NCI-H146 treated with DMSO at 0.1 percent for 48 hours (cell line): ENCODE measurements around the gene SLC19A3.
"Not testable (repeated sequence)": the region's sequence is repeated elsewhere in the genome, so short reads cannot be mapped to it uniquely, and the experiment has no call there.

ENCODE experiments used
- DNase-seq: peaks from one replicate; lab custom pipeline; 2025; ENCODE audit not compliant: unreplicated experiment; lab: John Stamatoyannopoulos, UW

Gene SLC19A3

GRCh38 chr2:227717687-227718567, at the start of gene SLC19A3:
Gene SLC19A3 (minus strand): TSS chr2:227718028. CDS start chr2:227702318, 15,710 bp downstream.
- DNase-seq = no peak

DNA sequence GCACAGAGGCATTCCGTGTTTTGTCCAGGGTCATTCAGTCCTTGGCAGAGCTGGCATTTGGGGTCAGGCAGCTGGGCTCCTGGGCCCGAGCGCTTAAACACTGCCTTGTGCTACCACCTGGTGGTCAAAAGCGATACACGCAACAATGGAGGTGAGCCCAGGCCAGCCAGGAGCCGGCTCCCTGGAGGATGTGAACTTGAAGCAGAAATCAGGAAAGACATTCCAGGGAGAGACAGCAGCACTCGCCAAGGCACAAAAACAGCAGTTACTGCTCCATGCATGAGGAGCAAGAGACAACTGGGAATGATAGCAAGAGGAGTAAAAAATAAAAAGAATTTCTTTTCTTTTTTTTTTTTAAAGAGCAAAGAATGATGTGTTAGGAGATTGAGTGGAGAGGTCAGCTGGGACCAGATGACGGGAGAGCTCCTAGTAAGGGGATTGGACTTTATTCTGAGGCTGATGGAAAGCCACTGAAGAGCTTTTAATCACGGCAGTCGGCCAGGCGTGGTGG, 48.6 kb upstream of the SLC19A3 start:
- DNase-seq = no peak

DNA sequence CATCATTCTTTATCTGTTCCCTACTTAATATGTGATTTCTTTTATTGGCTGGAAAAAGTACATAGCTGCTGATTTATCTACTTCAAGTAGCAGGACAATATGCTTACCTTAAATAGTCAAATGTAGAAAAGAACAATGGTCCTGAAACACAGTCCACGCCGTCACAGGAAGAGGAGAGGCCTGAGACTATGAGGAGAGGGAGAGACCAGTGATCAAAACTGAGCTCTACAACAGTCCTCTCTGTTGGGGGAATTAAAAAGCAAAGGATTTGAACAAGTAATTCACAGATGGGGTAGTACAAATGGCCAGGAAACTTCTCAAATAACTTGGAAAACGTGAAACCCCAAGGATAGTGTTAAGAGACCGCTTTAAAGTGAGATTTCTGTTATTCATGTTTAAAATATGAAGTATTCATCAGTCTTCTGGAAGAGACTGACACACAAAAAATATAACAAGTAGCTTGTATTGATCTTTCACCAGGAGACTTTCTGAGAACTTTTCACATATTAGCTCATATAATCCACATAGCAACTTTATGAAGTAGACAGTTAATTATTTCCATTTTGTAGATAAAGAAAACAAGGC, 48.1 kb upstream of the SLC19A3 start:
- no peak for DNase-seq

- DNase-seq = no peak
Observed at GRCh38 chr2:227761740-227762476, 44.1 kb upstream of the SLC19A3 start.

GRCh38 chr2:227759411-227760118, 41.7 kb upstream of the SLC19A3 start:
- no peak for DNase-seq

- not testable (repeated sequence) for DNase-seq
Observed at GRCh38 chr2:227756261-227756660, 38.4 kb upstream of the SLC19A3 start.

DNA sequence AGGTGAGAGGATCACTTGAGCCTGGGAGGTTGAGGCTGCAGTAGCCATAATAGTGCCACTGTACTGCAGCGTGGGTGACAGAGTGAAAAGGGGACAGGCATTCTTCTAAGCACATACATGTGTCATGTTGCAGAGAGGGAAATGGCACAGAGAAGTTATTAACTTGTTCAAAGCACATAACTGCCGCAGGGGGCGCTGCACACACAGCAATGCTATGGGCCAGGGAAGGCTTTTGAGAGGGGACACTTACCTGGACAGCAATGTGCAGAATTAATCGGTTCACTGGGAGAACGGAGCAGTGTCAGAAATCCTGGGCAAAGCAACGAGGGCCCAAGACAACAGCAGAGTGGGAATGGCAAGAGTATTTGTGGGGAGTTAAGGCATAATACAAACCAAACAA, 30.3 kb upstream of the SLC19A3 start:
- no peak for DNase-seq

GRCh38 chr2:227745594-227745993, 27.8 kb upstream of the SLC19A3 start, which contains the start of gene SCYGR8:
Gene SCYGR8 (plus strand): TSS chr2:227745894. CDS start chr2:227745894, 0 bp downstream.
- DNase-seq = no peak

DNA sequence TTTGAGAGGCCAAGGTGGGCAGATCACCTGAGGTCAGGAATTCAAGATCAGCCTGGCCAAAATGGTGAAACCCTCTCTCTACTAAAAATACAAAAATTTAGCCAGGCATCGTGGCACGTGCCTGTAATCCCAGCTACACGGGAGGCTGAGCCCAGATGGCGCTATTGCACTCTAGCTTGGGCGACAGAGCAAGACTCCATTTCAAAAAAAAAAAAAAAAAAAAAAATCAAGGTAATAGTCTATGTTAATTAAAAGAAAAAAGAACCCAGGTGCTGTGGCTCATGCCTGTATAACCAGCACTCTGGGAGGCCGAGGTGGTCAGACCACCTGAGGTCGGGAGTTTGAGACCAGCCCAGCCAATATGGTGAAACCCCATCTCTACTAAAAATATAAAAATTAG, 22.9 kb upstream of the SLC19A3 start:
- not testable (repeated sequence) for DNase-seq

DNA sequence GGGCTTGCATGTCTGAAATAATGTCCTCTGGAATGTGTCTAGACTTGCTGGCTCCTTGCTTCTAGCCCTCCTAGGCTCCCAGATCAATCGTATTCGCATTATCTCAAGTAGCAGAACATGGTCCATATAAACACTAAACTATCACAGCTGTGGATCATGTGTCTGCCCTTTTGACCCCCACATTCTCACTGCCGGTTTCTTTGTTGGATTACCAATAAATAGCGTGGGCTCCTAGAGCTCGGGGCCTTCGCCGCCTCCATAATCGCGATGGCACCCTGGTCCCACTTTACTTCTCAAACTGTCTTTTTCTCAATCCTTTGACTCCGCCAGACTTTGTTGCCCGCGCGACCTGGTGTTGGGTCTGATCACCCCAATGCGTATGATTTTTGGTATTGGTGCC, 21.5 kb upstream of the SLC19A3 start:
- no peak for DNase-seq

DNA sequence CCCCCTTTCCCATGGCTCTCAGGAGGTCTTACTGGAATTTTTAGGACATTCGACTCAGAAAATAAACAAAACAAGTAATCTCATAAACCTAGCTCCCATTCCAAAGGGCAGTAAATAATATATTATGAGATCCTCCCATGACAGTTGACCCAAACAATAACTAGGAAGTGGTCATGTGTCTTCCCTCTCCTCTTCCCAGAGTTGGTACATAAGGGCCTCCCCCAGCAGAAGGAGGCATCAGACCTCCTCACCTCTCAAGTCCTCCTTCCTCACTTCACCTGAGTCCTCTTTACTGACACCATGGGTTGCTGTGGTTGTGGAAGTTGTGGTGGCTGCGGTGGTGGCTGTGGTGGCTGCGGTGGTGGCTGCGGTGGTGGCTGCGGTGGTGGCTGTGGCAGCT, 10.2 kb upstream of the SLC19A3 start, which contains the start of gene SCYGR7:
Gene SCYGR7 (plus strand): TSS at position 301 of the 400 bp plus-strand sequence. CDS start 0 bp downstream, at position 301.
- DNase-seq = no peak

DNA sequence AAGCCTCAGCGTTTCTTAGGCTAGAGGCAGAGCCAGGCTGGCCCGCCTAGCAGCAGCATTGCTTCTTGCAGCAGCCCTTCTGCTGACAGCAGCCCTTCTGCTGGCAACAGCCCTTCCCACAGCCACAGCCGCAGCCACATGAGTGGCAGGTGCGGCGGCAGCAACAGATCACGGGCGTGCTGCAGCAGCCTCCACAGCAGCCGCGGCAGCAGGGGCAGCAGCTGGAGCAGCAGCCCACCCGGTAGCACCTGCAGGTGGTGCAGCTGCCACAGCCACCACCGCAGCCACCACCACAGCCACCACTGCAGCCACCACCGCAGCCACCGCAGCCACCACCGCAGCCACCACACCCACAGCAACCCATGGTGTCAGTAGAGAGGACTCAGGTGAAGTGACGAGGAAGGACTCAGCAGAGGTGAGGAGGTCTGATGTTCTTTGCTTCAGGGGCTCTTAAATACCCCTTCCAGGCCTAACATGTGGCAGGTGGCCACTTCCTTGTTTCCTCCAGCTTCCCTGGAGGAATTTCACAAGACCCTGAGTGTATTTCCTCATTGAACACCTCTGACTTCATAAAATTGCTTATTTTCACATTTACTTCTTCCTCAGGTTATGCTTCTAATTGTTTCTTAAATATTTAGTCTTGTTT, 6.7 kb upstream of the SLC19A3 start, which contains the start of gene SCYGR6:
Gene SCYGR6 (minus strand): TSS at position 364 of the 646 bp plus-strand sequence. CDS start 0 bp downstream, at position 364.
- DNase-seq = no peak

GRCh38 chr2:227722821-227723220, 5.0 kb upstream of the SLC19A3 start:
- DNase-seq = not testable (repeated sequence)

DNA sequence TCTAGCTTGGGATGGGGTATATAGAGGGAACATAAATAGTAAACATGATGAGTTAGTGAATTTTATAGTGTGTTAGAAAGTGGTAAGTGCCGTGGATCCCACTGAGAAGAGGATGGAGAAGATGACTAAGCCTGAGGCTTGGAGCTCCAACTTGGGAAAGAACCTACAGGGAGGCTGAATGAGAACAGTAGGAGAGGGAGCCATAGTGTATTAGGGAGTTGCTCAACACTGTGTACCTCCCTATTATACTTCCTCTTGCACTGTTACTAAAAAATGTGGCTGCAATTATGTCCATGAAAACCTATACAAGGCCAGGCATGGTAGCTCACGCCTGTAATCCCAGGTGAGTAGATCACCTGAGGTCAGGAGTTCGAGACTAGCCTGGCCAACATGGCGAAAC, 2.9 kb upstream of the SLC19A3 start:
- DNase-seq = no peak

GRCh38 chr2:227719641-227720040, 1.8 kb upstream of the SLC19A3 start:
- DNase-seq = no peak

GRCh38 chr2:227716501-227716900, 1.3 kb downstream of the SLC19A3 start:
- no peak for DNase-seq

DNA sequence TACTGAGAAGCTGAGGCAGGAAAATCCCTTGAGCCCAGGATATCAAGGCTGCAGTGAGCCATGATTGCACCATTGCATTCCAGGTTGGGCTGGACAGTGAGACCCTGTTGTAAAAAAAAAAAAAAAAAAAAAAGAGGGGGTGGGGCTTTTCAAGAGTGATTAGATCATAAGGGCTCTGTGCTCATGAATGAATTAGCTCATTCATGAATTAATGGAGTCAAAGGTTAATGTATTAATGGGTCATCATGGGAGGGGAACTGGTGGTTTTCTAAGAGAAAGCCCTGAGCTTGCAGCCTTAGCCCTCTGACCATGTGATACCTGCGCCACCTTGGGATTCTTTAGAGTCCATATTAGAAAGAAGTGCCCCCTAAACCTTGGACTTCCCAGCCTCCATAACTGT, 4.5 kb downstream of the SLC19A3 start:
- DNase-seq = no peak

DNA sequence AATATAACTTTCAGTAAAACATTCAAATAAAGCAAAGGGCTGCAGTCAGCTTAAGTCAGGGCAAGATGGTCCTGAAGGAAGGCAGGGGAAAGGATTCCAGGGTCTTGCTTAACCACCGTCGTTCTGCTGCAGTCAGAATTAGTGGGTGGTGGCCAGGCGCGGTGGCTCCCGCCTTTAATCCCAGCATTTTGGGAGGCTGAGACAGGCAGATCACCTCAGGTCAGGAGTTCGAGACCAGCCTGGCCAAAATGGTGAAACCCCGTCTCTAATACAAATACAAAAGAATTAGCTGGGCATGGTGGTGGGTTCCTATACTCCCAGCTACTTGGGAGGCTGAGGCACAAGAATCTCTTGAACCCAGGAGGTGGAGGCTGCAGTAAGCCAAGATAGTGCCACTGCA, 6.8 kb downstream of the SLC19A3 start:
- no peak for DNase-seq

DNA sequence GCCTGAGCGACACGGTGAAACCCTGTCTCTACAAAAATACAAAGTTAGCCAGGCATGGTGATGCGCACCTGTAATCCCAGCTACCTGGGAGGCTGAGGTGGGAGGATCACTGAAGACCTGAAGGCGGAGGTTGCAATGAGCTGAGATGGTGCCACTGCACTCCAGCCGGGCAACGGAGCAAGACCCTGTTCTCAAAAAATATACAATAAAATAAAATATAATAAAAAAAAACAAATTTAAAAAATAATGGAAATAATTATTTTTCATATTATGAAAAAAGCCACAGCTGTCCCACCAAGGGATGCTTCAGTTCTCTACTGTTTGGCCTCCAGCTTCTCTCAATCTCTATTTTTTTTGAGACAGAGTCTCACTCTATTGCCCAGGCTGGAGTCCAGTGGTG, 10.4 kb downstream of the SLC19A3 start:
- no peak for DNase-seq

DNA sequence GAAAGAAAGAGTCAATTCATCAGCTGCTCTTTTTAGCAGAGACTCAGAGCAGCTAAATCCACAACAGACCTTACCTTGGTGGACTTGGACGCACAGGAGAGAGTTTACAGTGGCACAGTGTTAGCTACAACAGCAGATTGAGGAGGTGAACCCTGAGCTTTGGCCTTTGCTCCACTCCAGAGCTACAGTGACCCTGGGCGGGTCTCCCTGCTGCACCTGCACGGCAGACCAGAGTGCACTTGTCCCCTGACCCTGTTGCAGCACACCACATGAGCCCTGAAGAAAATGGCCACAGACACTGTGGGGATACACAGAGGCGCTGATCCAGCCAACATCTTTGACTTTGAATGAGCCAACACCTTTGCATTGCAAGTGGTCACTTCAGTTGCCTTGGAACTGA, 11.0 kb downstream of the SLC19A3 start:
- no peak for DNase-seq
